Fibroblast of skin of right quadriceps (primary cell): Measurements from ENCODE around the gene CFAP52.
A peak's percentile ranks its signal among the peaks of the same experiment; 100 is the strongest.
"Not testable (repeated sequence)": the region's sequence is repeated elsewhere in the genome, so short reads cannot be mapped to it uniquely, and the experiment has no call there.

Source experiments
- DNase-seq: peaks from one replicate; pipeline ENCODE4 v3.0.0-alpha.2; 2013

Gene CFAP52

DNA sequence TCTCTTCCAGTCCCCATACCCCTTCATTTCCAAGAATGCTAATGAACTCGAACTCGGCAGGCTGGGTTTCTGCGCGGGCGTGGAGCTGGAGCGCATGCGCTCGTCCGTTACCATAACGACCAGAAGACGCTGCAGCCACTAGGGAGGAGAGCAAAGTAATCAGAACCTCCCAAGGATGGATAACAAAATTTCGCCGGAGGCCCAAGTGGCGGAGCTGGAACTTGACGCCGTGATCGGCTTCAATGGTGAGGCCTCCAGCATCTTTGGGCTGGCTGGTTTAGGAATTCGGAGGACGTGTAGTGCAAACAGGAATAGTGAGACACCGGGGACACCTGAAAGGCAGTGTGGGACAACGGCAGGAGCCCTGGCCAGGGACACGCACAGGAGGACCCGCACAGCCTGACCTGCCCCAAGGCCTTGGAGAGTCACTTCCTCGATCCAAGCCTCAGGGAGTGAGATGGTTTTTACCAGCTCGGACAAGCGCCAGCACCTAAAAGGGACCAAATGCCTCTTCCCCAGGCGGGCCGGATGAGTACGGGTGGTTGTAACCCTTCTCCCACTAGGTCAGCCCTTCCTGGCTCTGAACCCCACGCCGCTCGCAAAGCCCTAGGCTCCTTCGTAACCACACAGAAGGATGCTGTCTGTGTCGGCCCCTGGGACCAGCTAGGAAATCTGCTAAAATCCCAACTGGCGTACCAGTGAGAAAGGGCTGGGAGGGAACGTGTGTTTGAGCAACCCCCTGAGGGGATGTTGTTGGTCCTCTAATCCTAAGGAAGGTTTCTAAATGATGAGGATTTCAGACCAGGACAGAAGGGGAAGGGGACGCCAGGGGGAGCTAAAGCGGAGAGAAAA is at the start of gene CFAP52:
Gene CFAP52, plus strand, starts transcription at position 122 of the 852 bp plus-strand sequence. Its CDS starts 54 bp downstream, at position 176.
- DNase-seq = peak; percentile 74

GRCh38 chr17:9527788-9528187 is 48.7 kb upstream of the CFAP52 start:
- no peak for DNase-seq

DNA sequence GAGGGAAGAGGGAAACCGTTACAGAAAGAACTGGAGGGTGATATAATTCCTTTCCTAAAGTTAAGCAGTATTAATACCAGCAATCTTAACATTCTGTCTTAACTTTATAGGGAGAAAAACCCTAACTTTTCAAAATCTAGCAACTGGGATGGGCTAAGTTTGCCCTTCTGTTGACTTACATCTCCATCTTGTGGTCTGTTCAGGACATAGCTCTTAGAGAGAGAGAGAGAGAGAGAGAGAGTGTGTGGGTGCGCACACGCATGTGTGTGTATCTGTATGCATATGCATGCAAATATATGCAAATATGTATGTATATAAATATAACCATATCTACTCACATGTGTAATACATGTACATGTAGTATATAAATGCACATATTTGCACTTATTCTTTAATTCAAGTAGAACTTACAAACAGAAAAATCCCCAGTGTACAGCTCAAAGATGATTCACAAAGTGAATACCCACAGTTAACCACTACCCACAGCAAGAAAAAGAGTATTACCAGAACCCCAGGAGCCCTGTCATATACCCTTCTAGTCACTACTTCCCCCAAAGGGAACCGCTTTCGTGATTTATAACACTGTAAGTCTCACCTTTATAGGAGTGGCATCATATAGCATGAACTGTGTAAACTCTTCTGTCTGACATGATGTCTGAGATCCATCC is 47.3 kb upstream of the CFAP52 start:
- DNase-seq = peak; percentile 35

DNA sequence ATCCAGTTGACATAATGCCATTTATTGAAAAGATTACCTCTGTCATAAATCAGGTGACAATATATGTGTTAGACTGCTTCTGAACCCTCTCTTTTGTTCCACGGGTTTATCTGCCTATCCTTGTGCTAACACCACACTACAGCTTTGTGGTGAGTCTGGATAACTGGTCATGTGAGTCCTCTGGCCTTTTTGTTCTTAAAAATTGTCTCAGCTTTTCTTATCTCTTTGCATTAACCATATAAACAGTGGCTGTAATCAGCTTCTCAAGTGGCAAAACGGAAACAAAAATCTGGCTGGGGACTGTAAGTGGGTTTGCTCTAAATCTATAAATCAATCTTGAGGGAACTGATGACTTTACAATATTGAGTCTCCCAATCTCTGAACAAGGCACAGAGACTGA is 45.4 kb upstream of the CFAP52 start:
- no peak for DNase-seq

GRCh38 chr17:9532715-9533114 is 43.7 kb upstream of the CFAP52 start:
- DNase-seq = no peak

- no peak for DNase-seq
Observed at GRCh38 chr17:9533441-9533840, 43.0 kb upstream of the CFAP52 start.

- DNase-seq = no peak
Observed at GRCh38 chr17:9536061-9536460, 40.4 kb upstream of the CFAP52 start.

GRCh38 chr17:9537177-9537776 is 39.2 kb upstream of the CFAP52 start:
- no peak for DNase-seq

DNA sequence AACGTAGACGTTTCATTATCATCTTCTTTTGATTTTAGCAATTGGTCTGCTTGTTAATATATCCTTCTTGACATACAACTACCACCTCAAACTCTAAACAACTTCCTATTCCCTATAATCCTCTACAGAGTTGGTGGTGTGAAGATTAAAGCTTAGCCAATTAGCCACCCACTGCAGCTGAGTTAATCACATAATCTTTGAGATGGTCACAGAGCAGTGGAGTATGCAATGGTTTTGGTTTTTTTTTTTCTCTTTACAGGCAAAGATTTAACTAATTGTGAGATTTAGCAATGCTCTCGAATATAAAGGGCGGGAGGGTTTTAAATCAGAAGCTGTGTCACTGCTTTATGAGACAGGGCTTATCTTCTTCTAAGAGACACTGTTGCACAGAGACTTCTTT is 37.8 kb upstream of the CFAP52 start:
- no peak for DNase-seq

DNA sequence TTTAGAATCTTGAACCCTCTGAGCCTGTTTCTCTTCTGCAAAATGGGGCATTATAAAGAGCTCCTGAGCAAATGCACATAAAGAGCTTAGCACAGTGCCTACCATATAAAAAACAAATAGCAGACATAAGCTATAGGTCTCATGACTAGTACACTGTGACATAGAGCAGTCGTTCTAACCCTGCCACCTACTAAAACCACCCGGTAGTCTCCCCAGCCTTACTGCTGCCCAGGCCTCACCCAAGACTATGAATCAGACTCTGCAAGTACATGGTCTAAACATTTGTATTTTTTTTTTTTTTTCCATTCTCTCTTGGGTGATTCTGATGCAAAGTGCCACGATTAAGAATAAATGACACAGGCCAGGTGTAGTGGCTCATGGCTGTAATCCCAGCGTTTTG is 34.7 kb upstream of the CFAP52 start:
- DNase-seq = no peak

GRCh38 chr17:9544221-9544620 is 32.2 kb upstream of the CFAP52 start:
- DNase-seq = no peak

DNA sequence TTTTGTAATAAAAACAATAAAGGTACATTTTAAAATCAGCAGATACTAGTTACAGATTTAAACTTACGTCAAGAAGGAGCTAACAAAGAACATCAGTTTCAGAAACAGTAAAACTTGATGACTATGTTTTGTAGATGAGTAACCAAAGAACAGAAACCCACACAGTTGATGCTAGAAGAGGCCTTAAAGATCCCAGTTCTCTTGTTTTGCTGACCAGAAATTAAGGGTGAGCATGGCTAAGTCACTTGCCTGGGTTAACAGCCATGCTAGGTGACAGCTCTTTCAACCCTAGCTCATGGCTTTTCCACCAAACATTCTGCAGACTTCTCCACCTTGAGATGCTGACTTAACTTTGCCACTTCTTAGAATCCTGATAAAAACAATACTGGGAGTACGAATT is 27.2 kb upstream of the CFAP52 start:
- no peak for DNase-seq

GRCh38 chr17:9553181-9553580 is 23.3 kb upstream of the CFAP52 start:
- no peak for DNase-seq

DNA sequence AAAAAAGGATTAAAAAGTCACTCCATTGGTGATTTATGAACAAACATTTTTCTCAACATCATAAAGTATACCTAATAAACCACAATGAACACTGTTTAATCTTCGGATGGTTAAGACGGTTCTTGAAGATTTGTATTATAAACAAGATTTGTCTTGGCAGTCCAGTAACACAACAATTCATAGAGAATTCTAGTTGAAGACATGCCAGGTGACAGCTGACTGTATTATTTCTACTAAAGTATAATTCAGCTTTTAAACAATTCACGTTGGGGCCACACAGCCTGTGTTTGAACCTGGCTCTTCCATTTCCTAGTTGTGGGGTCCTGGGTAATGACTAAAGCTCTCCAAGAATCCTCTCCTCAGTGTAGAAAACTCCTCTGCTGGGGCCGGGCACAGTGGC is 22.8 kb upstream of the CFAP52 start:
- DNase-seq = no peak

DNA sequence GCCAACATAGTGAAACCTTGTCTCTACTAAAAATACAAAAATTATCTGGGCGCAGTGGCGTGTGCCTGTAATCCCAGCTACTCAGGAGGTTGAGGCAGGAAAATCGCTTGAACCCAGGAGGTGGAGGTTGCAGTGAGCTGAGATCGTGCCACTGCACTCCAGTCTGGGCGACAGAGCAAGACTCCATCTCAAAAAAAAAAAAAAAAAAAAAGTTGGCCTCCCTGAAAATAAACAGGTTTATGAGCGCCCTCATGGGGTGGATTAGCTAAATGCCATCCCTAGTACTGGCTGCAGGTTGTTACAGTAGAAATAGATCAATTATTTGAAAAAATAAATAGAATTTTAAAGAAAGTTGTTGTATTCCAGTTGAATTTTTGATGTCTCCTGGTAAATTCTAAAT is 21.7 kb upstream of the CFAP52 start:
- peak; percentile 39 for DNase-seq

DNA sequence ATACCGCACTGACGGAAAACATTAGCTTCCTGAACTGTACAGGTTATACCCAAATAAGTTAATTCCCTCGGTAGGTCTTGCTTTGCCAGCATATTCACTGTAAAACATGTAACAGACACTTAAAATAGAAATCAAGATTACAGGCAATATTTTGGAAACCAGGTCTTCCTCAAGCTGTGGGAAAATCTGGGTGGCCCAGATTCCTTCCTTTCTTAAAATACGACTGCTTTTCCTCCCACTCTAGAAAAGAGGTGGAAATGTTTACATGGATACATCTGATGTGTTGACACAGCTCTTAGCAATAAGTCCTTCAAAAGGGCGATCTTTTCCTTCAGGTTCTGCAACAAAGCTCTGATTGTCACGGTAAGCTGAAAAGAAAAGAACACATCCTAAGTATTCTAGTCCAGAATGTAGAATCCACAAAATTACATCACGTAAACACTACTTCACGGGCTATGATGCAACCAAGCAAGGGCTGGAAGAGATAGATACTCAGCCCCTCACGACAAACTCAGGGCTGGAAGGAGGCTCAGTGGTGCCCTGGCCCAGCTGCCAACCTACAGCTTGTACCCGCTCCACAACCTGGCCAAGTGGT is 19.2 kb upstream of the CFAP52 start:
- peak; percentile 43 for DNase-seq

DNA sequence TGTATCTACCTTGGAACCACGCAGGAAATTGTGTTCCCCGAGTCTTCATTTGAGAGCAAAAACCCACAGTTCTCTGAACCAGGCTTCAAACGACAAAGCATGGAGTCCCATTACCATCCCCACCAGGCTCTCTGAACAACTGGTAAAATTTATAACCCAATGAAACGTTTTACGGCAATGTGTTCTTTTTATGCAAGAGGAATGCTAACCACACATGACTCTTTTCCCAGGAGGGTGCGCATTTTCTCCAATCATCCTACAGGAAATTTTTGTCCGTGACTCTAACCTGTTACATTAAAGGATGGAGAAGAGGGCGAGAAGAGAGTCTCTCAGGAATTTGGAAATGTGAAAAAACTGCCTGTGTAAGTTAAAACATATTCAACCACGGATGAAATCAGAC is 18.6 kb upstream of the CFAP52 start:
- DNase-seq = peak; percentile 93

- no peak for DNase-seq
Observed at GRCh38 chr17:9564104-9564503, 12.3 kb upstream of the CFAP52 start.

DNA sequence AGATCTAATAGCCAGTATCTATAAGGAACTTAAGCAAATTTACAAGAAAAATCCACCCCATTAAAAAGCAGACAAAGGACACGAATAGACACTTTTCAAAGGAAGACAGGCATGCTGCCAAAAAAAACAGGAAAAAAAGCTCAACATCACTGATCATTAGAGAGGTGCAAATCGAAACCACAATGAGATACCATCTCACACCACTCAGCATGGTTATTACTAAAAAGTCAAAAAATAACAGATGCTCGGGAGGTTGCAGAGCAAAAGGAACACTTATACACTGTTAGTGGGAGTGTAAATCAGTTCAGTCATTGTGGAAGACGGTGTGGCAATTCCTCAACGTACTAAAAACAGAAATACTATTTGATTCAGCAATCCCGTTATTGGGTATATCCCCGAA is 10.4 kb upstream of the CFAP52 start:
- peak; percentile 25 for DNase-seq

- DNase-seq = not testable (repeated sequence)
Observed at GRCh38 chr17:9566739-9567138, 9.7 kb upstream of the CFAP52 start.

DNA sequence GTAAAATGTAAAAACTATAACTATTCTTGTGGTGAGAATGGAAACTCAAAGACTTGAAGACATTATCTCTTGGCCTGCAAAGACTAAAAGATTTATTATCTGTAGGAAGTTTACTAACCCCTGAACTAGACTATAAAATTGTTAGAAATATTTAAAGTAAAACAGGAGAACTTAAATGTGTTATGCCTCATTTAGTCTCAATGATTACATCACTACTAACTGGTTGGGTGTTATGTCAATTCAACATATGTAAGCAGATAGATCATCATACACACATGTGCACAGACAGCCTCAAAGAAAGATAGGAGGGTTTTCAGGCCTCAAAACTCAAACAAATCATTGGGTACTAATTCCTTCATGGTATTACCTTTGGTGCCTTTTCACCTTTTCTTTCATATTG is 8.4 kb upstream of the CFAP52 start:
- no peak for DNase-seq

DNA sequence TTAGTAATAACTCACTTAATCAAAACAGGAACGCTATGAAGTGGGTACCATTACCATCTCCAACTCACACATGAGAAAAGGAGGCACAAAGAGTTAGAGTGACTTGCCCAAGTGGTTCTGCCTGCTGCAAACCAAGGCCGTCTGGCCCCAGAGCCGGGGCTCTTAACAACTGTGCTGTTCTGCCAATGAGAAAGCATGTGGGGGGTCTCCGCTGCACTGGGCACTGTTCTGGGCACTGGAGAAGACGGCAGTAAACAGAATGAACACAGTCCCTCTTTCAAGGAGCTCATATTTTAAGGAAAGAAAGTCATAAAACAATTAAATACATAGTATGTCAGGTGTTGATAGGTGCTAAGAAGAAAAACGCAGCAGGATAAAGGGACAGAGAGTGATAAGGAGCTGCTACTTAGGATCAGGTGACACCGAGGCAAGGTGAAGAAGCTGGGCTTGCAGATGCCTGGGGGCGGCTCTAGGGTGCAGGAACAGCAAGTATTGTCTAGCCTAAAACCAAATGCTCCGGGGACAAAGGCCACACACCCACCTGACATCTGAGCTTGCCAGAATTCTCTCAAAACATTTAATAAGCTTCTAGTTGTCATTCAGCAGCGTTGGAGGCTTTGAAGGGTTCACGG is 7.4 kb upstream of the CFAP52 start:
- no peak for DNase-seq

GRCh38 chr17:9571201-9571600 is 5.2 kb upstream of the CFAP52 start:
- DNase-seq = no peak
